Activated T-cell treated with anti-CD3 and anti-CD28 coated beads, Interleukin-2, amount 50 U/mL, for 1 hour (primary cell): ENCODE measurements around the gene CDK14.

Experiments
- DNase-seq: peaks from one replicate; pipeline ENCODE4 v3.0.0-alpha.2; 2020

CDK14 gene

GRCh38 chr7:90972906-90973550 is 376.9 kb downstream of the CDK14 start:
- no peak for DNase-seq

GRCh38 chr7:90977056-90977455 is 380.9 kb downstream of the CDK14 start:
- no peak for DNase-seq

- DNase-seq: no peak
These were observed 384.4 kb downstream of the CDK14 start for GRCh38 chr7:90980545-90980944.

- DNase-seq: no peak
These were observed 386.1 kb downstream of the CDK14 start for GRCh38 chr7:90982228-90982627.

DNA sequence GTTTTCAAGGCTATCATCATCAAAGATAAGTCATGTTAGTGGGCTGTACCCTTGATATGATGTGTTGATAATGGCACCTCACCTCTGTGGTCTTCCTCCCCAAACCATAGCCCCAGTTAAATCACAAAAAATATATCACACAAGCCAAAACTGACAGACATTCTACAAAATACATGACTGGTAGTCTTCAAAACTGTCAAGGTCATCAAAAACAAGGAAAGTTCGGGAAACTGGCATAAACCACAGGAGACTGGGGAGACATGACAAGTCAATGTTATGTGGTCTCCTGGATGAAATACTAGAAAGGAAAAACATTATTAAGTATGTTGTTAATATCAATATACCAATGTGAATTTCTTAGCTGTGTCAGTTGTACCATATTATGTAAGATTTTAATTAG is 388.6 kb downstream of the CDK14 start:
- DNase-seq: no peak

GRCh38 chr7:90988516-90988915 is 392.4 kb downstream of the CDK14 start:
- no peak for DNase-seq

- DNase-seq: no peak
These were observed 393.1 kb downstream of the CDK14 start for GRCh38 chr7:90988996-90989765.

DNA sequence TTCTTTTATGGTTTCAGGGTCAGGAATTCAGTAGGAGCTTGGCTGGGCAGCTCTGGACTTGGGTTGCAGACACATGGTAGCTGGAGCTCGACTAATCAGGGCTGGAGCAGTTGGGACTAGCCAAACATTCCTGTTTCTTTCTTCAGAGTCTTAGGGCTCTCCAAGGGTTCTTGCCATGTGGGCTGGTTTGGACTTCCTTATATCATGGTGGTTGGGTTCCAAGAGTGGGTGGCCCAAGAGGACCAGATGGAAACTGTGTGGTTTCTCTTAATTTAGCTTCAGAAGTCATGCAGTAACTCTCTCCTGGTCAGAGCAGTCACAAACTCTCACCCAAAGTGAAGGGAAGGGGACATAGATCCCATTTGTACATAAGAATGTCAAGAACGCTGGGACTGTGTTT is 398.0 kb downstream of the CDK14 start:
- DNase-seq: no peak

- DNase-seq: no peak
These were observed 398.5 kb downstream of the CDK14 start for GRCh38 chr7:90994601-90995000.

DNA sequence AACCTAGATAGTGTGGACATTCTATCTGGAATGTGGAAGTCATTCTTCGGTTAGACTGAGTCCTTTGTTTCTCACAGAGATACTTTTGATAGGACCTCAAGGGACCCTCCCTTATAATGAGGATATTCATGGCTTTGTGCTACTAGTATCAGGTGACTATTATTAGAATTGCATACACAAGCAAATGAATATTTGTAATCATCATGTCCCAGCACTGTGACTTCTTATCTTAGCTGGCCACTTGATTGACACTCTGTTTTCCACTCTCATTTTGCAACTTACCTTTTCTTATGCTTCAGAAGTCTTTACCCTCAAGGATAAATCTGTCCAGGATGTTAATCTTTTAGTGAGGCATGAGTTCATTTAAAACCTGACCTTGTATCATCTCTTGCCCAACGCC is 399.9 kb downstream of the CDK14 start:
- DNase-seq: no peak

- DNase-seq: no peak
These were observed 404.2 kb downstream of the CDK14 start for GRCh38 chr7:90999989-91000979.

- DNase-seq: no peak
These were observed 408.9 kb downstream of the CDK14 start for GRCh38 chr7:91005024-91005423.

DNA sequence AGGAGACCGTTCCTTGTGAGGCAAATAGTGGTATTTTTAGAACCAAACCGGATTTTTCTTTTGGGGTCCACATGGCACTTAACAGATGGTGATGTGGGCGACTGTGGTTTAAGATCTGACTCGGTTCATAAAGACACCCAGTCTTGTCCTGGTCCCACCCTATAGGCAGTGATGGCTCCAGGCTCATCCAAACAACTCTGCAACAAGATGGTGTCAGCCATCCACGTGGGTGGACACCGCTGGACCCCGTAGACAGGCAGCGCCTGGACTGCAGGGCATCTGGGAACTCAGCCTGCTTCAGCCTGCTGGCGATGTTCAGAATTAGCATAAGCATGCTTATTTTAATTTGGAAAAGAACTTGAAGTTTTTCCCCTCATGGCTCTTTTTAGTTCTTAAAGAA is 409.7 kb downstream of the CDK14 start:
- DNase-seq: no peak

- no peak for DNase-seq
These were observed 411.2 kb downstream of the CDK14 start for GRCh38 chr7:91007371-91007770.

GRCh38 chr7:91013078-91013477 is 417.0 kb downstream of the CDK14 start:
- DNase-seq: no peak

GRCh38 chr7:91019686-91020385 is 423.7 kb downstream of the CDK14 start:
- no peak for DNase-seq

GRCh38 chr7:91020636-91021385 is 424.7 kb downstream of the CDK14 start:
- DNase-seq: no peak

DNA sequence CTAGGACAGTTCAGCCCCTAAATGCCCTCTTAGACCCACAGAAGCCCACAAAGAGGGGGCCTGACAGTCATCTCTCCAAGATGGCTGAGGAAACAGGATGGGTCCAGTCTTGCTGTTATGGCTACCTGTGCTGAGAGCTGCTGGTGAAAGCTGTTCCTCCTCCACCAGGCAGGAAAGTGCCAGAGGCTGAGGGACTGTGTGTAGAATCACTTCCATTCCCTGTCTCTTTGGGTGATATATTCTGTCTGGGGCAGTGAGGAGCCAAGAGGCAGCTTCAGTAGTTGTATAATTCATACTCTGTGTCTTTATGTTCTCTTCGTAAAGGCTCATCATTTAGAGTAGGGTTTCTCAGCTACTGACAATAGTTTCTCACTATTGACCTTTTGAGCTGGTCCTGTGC is 425.8 kb downstream of the CDK14 start:
- no peak for DNase-seq

- no peak for DNase-seq
These were observed 429.8 kb downstream of the CDK14 start for GRCh38 chr7:91025906-91026390.

DNA sequence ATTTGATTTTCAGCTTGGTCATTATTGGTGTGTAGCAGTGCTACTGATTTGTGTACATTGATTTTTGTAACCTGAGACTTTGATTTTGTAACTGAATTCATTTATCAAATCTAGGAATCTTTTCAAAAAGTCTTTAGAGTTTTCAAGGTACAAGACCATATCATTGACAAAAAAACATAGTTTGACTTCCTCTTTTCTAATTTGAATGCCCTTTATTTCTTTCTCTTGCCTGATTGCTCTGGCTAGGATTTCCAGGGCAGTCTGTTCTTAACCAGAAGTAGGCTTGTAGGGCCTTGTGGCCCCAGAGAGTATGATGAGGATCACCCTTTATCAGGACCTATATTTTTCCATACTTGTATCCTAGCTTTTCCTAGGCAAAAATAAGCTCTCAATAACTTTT is 433.6 kb downstream of the CDK14 start:
- DNase-seq: no peak

DNA sequence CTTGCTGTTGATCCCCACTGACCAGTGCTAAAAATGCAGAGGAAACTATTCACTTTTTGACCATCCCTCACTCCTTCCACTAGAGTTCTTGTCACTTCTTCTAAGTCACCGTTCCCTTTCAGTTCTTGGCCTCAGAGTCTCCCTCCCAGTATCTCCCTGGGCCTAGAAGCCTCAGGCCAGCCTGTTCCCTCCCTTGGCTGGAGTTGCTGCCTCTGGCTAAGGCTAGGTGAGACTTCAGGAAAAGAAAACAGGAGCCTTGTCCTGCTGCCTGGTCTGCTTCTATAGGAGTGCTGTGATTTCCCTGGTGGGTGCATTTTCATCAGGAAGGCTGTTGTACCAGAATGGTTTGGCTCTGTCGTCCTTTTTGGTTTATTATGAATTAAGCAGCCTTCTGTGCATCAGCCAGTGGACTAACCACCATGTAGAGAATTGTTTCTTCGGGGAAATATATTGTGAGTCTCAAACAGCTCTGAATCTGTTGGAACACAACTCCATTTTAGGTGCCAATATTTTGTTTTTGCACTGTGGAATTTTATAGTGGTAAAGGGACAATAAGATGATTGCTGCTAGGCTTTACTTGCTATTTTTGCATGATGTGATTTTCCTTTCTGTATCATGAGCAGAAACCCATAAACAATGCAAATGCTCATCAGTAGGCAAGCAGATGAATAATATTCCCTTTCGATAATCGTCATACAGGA is 434.7 kb downstream of the CDK14 start:
- DNase-seq: no peak
